Mucosa of stomach (tissue), 1 donor: Measurements from ENCODE around the gene KCND3.

ENCODE experiments used
- H3K27me3 ChIP-seq: one replicate; pipeline ENCODE4 v1.7.0; 2013; ENCODE audit warnings: mild to moderate bottlenecking, low read length; ENCODE audit not compliant: control insufficient read depth, insufficient read depth
- H3K36me3 ChIP-seq: one replicate; pipeline ENCODE4 v1.7.0; 2013; ENCODE audit warnings: low read length; ENCODE audit not compliant: control insufficient read depth, insufficient read depth
- H3K4me1 ChIP-seq: one replicate; pipeline ENCODE4 v1.7.0; 2013; ENCODE audit warnings: mild to moderate bottlenecking, low read length; ENCODE audit not compliant: control insufficient read depth, insufficient read depth
- H3K4me3 ChIP-seq: one replicate; pipeline ENCODE4 v1.7.0; 2013; ENCODE audit warnings: low read length
- H3K9ac ChIP-seq: one replicate; pipeline ENCODE4 v1.7.0; 2013; ENCODE audit warnings: mild to moderate bottlenecking, low read length, moderate library complexity
- H3K9me3 ChIP-seq: one replicate; pipeline ENCODE4 v1.7.0; 2013; ENCODE audit warnings: mild to moderate bottlenecking, low read length, moderate library complexity; ENCODE audit not compliant: control insufficient read depth
- donor health status: Pancreatic carcinoma.

Gene KCND3

GRCh38 chr1:111827946-111828345 is 161.5 kb downstream of the KCND3 start:
- H3K4me1 ChIP-seq: no peaks in the 10 kb centered on the region
- H3K9ac ChIP-seq: no peak overlapping the region
- H3K27me3 ChIP-seq: no peaks in the 10 kb centered on the region
- no peak overlapping the region for H3K4me3 ChIP-seq
- no peaks in the 10 kb centered on the region for H3K9me3 ChIP-seq
- H3K36me3 ChIP-seq: no peaks in the 10 kb centered on the region

DNA sequence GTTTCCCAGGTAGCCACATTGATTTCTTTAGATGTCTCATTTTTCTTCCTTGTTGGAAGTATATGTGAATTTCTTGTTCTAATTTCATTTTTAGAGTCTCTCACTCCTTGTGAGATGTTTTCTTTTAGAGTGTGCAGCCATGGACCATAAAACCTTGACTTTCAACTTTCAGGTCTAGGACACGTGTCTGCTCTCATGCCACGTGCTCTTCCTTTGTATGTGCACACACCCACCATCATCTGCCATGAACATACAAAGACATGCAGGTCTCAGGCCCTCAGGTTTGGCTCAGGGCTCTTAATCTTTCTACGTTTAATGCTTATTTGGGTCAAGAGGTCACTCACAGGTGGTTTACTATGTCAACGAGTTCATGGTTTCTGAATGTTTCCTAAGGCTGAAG is 163.2 kb downstream of the KCND3 start:
- no peak overlapping the region for H3K9ac ChIP-seq
- no peaks in the 10 kb centered on the region for H3K27me3 ChIP-seq
- H3K4me3 ChIP-seq: no peak overlapping the region
- no peaks in the 10 kb centered on the region for H3K9me3 ChIP-seq
- no peaks in the 10 kb centered on the region for H3K36me3 ChIP-seq
- H3K4me1 ChIP-seq: no peaks in the 10 kb centered on the region

GRCh38 chr1:111825217-111825616 is 164.3 kb downstream of the KCND3 start:
- no peaks in the 10 kb centered on the region for H3K36me3 ChIP-seq
- no peaks in the 10 kb centered on the region for H3K4me1 ChIP-seq
- H3K4me3 ChIP-seq: no peak overlapping the region
- H3K9ac ChIP-seq: no peak overlapping the region
- no peaks in the 10 kb centered on the region for H3K9me3 ChIP-seq
- H3K27me3 ChIP-seq: no peaks in the 10 kb centered on the region

- no peak overlapping the region for H3K9ac ChIP-seq
- no peaks in the 10 kb centered on the region for H3K9me3 ChIP-seq
- no peaks in the 10 kb centered on the region for H3K4me1 ChIP-seq
- no peaks in the 10 kb centered on the region for H3K27me3 ChIP-seq
- H3K36me3 ChIP-seq: no peaks in the 10 kb centered on the region
- H3K4me3 ChIP-seq: no peak overlapping the region
These were observed 167.3 kb downstream of the KCND3 start for GRCh38 chr1:111822138-111822537.

GRCh38 chr1:111821121-111821745 is 168.2 kb downstream of the KCND3 start:
- no peaks in the 10 kb centered on the region for H3K4me1 ChIP-seq
- H3K27me3 ChIP-seq: no peaks in the 10 kb centered on the region
- no peaks in the 10 kb centered on the region for H3K9me3 ChIP-seq
- H3K36me3 ChIP-seq: no peaks in the 10 kb centered on the region
- no peak overlapping the region for H3K4me3 ChIP-seq
- no peak overlapping the region for H3K9ac ChIP-seq

DNA sequence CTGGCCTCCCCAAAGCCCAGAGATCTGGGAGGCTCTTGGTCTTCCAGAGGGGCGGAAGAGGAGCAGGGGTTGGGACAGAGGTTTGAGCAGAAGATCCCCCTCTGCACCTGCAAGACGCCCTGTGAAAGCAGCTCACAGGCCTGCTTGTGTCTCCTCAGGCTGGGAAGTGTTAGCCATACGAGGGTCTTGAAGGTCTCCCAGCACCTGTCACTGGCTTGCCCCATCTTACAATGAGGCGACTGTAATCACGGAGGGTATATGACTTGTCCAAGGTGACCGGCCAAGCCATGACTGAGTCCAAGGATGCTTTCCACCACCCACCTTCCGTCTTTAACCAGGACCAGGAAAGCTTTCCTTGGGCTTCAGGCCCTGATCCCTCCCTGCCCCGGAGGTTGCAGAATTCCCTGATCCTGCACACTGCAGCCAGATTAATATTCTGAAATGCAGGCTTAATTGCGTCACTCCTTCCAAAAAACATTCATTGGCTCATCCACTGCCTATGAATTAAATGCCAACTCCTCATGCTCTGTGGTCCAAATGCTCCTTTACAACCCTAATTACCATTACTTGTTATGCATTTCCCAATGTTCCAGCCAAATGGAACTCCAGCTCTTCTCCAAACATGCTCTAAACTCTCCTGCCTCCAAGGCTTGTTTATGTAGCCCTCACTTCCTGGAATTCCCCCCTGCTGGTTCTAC is 169.8 kb downstream of the KCND3 start:
- H3K27me3 ChIP-seq: no peaks in the 10 kb centered on the region
- H3K9ac ChIP-seq: no peak overlapping the region
- H3K9me3 ChIP-seq: no peaks in the 10 kb centered on the region
- H3K36me3 ChIP-seq: no peaks in the 10 kb centered on the region
- H3K4me1 ChIP-seq: no peaks in the 10 kb centered on the region
- H3K4me3 ChIP-seq: no peak overlapping the region

DNA sequence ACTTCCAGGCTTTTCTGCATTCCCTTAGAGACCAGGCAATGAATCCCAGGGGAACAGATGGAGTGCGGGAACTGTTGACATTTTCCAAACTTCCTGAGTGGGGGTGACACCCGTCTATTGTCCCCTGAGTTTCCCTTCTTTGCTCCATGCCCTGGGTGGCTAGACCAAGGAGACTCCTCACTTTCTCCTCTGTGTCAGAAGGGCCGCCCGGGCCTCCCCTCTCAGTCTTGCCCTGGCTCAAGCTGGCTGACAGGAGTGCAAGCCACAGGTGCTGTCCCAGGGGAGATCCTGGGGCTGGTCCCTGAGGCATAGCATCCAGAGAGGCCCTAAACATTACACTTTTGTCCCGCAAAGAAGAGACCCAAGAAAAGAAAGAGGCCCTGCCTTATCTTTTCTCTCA is 170.9 kb downstream of the KCND3 start:
- Histone ChIP-seq H3K27me3 (no peaks in the 10 kb centered on the region), H3K4me3 (no peak overlapping the region), H3K36me3 (no peaks in the 10 kb centered on the region), H3K4me1 (no peaks in the 10 kb centered on the region), H3K9ac (no peak overlapping the region), H3K9me3 (no peaks in the 10 kb centered on the region)

DNA sequence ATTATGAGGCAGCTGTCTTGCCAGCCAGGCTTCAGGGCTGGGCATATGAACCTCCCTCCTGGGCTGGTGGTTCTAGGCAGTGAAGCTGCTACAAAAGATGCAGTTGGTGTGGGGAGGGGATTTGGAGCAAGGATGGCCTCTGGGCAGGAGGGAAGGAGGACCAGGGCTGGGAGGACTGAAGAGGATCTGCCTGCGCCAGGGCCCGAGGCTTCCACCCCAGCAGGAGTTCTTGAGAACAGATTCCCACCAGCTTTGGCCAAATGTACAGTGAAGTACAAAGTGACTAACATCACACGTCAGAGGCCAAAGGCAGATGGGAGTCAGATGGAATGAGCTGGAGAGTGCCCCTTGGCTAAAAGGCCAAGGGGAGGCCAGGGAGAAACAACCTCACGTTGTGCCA is 171.4 kb downstream of the KCND3 start:
- Histone ChIP-seq H3K9ac (no peak overlapping the region), H3K36me3 (no peaks in the 10 kb centered on the region), H3K9me3 (no peaks in the 10 kb centered on the region), H3K27me3 (no peaks in the 10 kb centered on the region), H3K4me1 (no peaks in the 10 kb centered on the region), H3K4me3 (no peak overlapping the region)

GRCh38 chr1:111814642-111815041 is 174.8 kb downstream of the KCND3 start:
- no peaks in the 10 kb centered on the region for H3K36me3 ChIP-seq
- H3K9me3 ChIP-seq: no peaks in the 10 kb centered on the region
- H3K27me3 ChIP-seq: no peaks in the 10 kb centered on the region
- no peak overlapping the region for H3K4me3 ChIP-seq
- H3K9ac ChIP-seq: no peak overlapping the region
- H3K4me1 ChIP-seq: no peaks in the 10 kb centered on the region

GRCh38 chr1:111814305-111814628 is 175.2 kb downstream of the KCND3 start:
- Histone ChIP-seq H3K4me1 (no peaks in the 10 kb centered on the region), H3K36me3 (no peaks in the 10 kb centered on the region), H3K27me3 (no peaks in the 10 kb centered on the region), H3K9me3 (no peaks in the 10 kb centered on the region), H3K9ac (no peak overlapping the region), H3K4me3 (no peak overlapping the region)

DNA sequence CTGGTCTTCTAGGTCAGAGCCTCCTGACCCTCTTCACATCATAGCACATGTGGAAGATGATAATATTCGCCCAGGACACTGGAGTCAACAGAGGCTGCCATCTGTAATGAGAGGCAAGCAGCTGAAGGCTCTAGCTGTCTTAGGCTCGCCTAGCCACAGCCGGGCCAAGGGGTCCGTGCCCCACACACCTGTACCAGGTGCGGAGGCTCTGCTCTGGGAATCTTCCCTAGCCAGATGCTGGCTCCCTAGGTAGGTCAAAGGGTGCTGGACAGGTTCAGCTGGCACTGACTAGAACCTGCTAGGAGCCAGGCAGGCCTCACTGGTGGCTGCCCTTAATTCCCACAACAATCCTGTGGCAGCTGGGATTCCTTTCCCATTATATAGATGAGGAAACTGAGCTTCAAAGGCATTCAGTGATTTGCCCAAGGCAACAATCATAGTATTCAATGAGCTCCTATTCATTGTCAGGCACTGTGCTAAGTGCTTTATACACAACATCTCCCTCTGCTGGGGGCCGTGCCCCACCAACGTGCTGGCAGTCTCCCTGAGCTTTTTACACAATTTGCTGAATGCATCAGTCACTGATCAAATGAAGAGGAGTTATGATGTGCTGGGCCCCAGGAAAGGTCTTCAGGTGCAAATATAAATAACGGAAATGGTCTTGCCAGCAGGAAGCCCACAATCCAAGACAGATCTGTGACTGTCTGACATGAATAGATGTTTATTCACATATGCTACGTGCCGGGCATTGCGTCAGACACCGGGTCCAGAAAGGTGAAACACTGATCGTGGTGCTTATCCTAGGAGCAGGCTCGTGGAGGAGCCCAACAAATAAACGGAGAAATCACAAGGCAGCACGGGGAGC is 175.8 kb downstream of the KCND3 start:
- H3K4me1 ChIP-seq: no peaks in the 10 kb centered on the region
- no peak overlapping the region for H3K4me3 ChIP-seq
- H3K9ac ChIP-seq: no peak overlapping the region
- H3K9me3 ChIP-seq: no peaks in the 10 kb centered on the region
- no peaks in the 10 kb centered on the region for H3K36me3 ChIP-seq
- H3K27me3 ChIP-seq: no peaks in the 10 kb centered on the region

- H3K27me3 ChIP-seq: no peaks in the 10 kb centered on the region
- no peak overlapping the region for H3K9ac ChIP-seq
- H3K4me3 ChIP-seq: no peak overlapping the region
- no peaks in the 10 kb centered on the region for H3K36me3 ChIP-seq
- H3K9me3 ChIP-seq: no peaks in the 10 kb centered on the region
- H3K4me1 ChIP-seq: no peaks in the 10 kb centered on the region
These were observed 177.2 kb downstream of the KCND3 start for GRCh38 chr1:111812306-111812705.
